ENCODE results near the gene RAD51AP1.

RAD51AP1 gene

GRCh38 chr12:4572680-4573079 is 34.0 kb downstream of the RAD51AP1 start:
- no peak for DNase-seq (ENCODE audit: low read depth)
- H3K4me3 ChIP-seq (ENCODE audit: low read depth, low read length) = no peak overlapping the region
- TF ChIP-seq CTCF (IDR thresholded peaks at IDR 0.05; ENCODE audit: control insufficient read depth, extremely low read depth, insufficient read depth) = no peak

GRCh38 chr12:4579305-4580102 is 40.8 kb downstream of the RAD51AP1 start:
- TF ChIP-seq CTCF (IDR thresholded peaks at IDR 0.05; ENCODE audit: control insufficient read depth, extremely low read depth, insufficient read depth) = peak; percentile 76
- DNase-seq (ENCODE audit: low read depth) = no peak
- H3K4me3 ChIP-seq (ENCODE audit: low read depth, low read length) = no peak overlapping the region

- H3K4me3 ChIP-seq (ENCODE audit: low read depth, low read length) = no peak overlapping the region
- no peak for TF ChIP-seq CTCF (IDR thresholded peaks at IDR 0.05; ENCODE audit: control insufficient read depth, extremely low read depth, insufficient read depth)
- DNase-seq (ENCODE audit: low read depth) = no peak
Measured at GRCh38 chr12:4580281-4580688, 41.6 kb downstream of the RAD51AP1 start.

- no peak for DNase-seq (ENCODE audit: low read depth)
- TF ChIP-seq CTCF (IDR thresholded peaks at IDR 0.05; ENCODE audit: control insufficient read depth, extremely low read depth, insufficient read depth) = no peak
- no peak overlapping the region for H3K4me3 ChIP-seq (ENCODE audit: low read depth, low read length)
Measured at GRCh38 chr12:4584281-4584680, 45.6 kb downstream of the RAD51AP1 start.

- no peak for DNase-seq (ENCODE audit: low read depth)
- no peak overlapping the region for H3K4me3 ChIP-seq (ENCODE audit: low read depth, low read length)
- no peak for TF ChIP-seq CTCF (IDR thresholded peaks at IDR 0.05; ENCODE audit: control insufficient read depth, extremely low read depth, insufficient read depth)
Measured at GRCh38 chr12:4584896-4585295, 46.2 kb downstream of the RAD51AP1 start.

- TF ChIP-seq CTCF (IDR thresholded peaks at IDR 0.05; ENCODE audit: control insufficient read depth, extremely low read depth, insufficient read depth) = no peak
- DNase-seq (ENCODE audit: low read depth) = no peak
- H3K4me3 ChIP-seq (ENCODE audit: low read depth, low read length) = no peak overlapping the region
Measured at GRCh38 chr12:4586500-4586899, 47.8 kb downstream of the RAD51AP1 start.

GRCh38 chr12:4587108-4587507 is 48.4 kb downstream of the RAD51AP1 start:
- no peak overlapping the region for H3K4me3 ChIP-seq (ENCODE audit: low read depth, low read length)
- DNase-seq (ENCODE audit: low read depth) = no peak
- no peak for TF ChIP-seq CTCF (IDR thresholded peaks at IDR 0.05; ENCODE audit: control insufficient read depth, extremely low read depth, insufficient read depth)

Data from LNCaP clone FGC (cell line).